NCI-H526 (cell line): Measurements from ENCODE around the gene DVL1.
"Not testable (repeated sequence)": the region's sequence is repeated elsewhere in the genome, so short reads cannot be mapped to it uniquely, and the experiment has no call there.

Source experiments
- DNase-seq, 2 experiments: peaks; one replicate each; lab custom pipeline; 2025; lab: John Stamatoyannopoulos, UW

Gene DVL1

DNA sequence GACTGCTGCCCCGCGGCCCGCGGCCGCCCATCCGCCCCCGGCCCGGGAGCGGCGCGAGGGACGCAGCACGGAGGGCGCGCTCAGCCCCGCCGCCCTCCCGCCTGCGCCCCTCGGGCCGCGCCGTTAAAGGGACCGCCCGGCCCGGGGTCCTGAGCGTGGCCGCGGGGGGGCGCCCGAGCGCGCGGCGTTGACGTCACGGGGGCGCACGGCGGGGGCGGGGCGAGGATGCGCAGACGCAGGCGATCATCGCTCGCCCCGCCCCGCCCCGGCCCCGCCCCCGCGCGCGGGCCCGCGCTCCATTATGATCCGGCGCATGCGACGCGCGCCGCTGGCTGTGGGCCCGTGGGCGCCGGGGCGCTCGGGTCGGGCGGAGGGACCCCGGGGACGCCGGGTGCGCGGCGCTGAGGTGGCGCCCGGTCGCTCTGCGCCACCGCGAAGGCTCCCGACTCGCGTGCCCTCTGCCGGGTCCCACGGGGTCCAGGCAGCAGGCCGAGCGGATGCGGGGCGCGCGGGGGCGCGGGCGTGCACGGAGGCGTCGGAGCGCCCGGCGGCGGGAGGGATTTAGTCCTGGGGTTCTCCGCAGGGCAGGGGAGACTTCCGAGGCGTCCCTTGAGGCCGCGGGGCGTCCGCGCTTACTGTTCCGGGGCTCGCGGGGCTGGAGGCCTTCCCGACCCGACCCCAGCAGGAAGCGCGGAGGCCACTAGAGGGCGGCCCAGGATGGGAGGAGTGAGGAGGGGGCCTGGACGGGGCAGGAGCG lies at the start of gene DVL1:
Gene DVL1, minus strand, starts transcription at position 163 of the 757 bp plus-strand sequence. CDS start 353 bp downstream, outside the sequence.
- DNase-seq = peak in 1 of 2 experiments; percentile 79

DNA sequence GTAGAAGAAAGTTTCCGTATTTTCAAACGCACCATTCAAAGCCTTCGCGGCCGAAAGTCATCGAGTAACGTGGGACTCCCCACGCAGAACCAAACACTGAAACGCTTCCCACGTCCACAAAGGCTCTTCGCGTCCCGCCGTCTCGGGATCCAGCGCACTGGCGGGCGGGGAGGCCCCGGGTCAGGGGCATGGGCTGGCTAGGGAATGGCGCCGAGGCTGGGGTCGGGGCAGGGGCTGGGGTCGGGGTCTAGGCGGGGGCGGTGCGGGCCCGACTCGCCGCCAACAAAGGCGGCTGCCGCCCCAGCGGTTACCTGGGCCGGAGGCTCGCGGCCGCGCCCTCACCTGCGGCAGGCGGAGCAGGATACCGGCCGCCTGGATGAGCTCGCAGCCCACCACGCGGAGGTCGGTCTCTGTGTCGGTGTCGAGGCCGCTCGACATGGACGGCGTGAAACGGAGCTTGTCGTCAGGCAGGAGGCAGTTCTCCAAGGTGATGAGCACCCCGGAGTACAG lies 49.5 kb upstream of the DVL1 start:
- DNase-seq = no peak

DNA sequence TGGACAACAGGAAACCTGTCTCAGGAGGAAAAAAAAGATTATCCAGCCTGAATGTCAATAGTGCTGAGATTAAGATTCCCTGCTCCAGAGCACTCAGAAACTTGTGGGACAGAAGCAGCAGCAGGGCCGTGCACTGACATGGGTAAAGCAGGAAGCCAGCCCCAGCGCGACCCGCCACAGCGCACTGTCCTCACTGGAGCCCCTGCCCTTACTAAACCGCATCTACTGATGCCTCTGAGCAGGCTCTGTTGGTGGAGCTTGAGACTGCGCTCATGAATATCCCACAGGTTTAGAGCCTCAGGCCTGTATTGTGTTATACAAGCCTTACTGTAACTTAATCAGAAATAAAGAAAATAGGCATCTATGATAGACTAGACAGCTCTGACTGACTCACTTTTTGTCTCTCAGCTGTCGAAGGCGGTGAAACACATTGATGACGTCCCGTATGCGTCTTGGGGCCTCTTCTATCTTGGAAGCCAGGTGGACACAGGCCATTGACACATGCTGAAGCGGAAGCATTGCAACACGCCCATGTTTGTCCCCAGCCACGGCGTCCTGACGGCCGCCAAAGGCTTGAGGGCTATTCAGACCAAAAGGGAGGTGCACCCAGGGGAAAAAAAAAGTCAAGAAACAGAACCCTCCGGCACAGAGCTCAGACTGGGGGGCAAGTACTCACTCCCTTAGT lies 48.8 kb upstream of the DVL1 start:
- DNase-seq = no peak

DNA sequence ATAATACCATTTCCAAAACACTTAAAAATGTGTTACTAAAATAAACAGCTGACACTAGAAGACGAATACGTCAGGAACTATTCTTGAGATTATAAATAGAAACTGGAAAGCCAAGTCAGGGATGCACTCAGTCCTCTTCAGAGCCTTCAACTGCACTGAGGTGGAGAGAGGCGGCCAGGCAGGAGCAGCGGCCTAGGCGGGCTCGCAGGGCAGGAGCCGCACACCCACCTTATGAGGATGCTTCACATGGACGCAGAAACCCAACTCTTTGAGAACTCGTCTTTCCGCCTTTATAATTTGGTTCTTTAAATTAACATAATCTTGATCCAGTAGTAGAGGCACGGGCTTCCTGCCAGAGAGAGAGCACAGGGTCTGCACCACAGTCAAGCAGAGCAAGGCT lies 45.9 kb upstream of the DVL1 start:
- no peak for DNase-seq

DNA sequence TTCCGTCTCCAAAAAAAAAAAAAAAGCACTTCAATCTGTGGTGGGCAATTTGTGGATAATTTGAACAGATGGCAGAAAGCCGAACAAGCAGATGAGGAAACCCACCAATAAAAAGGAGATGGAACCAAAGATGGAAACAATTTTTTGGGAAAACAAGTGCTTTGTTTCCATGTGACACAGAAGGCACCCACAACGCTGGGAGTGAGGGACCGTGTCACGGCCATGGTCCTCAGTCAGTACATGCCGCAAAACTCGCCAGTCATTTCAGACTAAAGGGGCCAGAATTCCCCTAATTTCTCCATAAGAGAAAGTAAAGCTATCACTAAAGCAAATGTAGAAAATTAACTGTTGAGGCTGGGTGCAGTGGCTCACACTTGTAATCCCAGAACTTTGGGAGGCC lies 44.9 kb upstream of the DVL1 start:
- no peak for DNase-seq

DNA sequence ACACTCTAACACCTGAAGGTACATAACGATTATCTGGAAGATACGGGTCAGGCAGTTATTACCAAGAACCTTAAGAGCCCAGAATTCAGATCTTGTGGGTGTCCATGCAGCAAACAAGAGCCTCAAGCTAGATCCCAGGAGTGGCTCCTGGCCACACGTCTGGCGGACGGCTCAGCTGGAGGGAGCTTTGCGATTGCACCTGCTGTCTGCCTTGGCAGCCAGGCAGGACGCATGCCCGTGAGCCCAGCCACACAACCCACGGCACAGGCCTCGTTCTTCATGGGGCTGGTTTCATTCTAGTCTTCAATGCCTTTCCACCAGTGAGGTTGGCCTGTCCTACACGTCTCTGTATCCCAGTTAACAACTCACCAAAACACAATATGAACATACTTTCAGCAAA lies 44.2 kb upstream of the DVL1 start:
- no peak for DNase-seq

DNA sequence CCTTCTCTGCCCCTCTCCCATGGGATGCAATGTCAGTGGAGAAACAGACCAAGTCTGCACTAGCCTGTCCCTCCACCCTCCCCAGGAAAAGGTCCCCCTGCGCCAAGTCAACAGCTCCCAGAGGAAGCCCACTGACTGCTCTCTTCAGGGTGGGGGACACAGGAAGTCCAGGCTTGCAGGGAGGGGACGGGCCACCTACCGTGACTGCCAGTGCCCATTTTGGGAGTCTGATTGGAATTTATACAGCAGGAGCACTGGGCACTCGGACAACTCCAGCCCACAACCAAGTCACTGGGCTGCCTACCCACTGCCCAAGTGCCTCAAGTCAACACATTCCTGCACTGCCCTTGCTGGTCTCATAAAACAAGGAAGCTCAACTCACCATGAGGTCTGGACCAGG lies 43.8 kb upstream of the DVL1 start:
- no peak for DNase-seq

DNA sequence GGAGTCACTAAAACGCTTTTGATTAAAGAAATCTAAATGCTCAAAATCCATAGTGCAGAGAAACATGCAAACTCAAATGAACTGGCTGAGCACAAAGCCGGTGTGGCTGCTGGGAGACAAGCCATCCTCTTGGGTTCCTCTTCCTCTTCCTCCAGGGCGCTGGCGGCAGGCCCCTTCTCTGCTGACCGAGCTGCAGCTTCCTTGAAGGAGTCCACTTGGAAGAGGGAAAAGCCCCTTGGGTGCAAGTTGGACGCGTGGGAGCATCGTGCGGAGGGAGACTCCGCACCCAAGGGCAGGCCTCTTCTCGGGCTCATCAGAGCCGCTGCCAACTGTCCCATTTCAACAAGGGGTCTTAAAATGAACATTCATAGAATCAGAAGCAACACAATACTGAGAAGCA lies 42.0 kb upstream of the DVL1 start:
- DNase-seq = no peak

DNA sequence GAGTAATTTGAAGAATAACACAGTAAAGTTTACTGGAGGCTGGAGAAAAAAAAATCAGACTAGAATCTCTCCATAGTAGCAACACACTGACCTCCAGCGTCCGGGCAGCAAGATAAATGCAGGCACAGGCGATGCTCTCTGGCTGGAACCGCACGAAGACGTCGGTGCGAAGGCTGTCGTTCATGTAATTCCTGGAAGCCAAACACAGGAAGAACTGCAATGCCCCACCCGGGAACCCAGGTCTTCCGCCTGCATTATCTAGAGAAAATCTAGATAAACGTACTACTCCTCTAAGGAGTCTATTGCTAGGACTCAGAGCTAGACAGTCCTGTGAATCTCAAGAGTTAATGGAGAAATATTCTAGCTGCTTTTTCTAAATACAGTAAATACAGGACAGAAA lies 41.5 kb upstream of the DVL1 start:
- DNase-seq = no peak

DNA sequence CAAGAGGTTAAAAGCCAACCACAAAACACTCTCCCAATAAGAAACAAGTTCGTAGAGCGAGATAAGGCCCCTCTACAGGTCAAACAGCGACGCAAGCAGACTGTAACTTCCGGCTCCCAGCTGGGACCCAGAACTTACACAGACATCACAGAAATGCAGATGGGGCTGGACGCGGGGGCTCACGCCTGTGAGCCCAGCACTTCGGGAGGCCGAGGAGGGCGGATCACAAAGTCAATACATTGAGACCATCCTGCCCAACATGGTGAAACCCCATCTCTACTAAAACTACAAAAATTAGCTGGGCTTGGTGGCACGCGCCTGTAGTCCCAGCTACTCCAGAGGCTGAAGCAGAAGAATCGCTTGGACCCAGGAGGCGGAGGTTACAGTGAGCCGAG lies 38.9 kb upstream of the DVL1 start:
- no peak for DNase-seq

DNA sequence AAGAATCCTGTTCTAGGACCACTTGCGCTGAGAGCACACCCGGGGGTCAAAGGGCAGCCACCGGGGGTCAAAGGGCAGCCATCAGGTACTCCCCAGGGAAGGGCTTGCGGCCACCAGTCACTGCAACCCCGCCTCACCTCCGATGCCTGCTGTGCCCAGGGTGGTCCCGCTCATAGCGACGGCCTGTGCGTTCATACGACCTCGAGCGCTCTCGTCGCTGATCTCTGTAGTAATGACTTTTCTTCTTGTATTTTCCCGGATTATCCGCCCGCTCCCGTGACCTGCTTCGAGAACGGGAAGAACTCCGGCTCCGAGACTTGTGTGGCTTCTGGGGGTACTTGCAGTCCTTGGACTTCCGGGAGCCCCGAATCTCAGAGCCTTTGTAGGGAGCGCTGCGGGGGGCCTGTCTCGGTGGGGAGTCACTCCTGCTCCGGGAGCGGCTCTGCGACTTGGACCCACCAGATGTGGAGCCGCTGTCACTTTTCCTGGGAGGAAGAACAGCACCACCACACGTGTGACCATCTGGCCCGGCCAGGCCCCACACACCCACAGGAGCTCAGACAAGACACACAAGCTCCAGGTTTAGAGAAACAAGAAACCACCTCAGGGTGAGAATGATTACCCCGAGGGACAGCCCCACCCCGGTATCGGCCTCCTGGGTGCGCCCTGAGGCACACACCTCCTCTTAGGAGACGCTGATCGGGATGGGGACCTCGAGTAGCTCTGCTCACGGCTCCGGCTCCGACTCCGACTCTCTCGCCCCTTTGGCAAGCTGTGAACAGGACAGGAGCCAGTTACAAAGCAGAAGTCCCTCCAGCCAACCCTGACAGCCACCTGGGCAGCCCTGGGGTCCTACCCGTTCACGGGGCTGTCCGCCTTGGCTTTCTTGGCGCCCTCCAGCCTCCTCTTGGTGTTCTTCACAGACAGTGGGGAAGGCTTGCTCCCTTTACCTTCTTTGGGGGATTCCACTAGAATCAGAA lies 38.2 kb upstream of the DVL1 start:
- no peak for DNase-seq

DNA sequence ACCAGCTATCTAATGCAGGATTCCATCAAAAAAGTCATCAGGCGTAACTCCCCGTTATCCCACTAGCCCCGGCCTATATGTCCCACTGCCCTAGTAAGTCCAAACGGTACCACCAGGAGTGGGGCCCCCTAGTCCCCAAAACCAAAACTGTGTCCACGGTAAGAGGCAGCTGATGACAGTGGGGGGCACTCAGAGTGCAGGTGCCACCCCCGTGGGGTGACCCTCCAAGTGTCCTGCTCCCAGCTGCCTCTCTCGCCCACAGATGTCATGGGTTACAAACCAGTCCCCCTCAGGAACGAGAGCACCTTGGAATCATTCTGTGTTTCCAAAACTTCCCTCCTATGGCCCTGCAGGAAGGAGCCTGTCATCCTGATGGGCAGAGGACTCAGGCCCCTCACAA lies 36.7 kb upstream of the DVL1 start:
- no peak for DNase-seq

DNA sequence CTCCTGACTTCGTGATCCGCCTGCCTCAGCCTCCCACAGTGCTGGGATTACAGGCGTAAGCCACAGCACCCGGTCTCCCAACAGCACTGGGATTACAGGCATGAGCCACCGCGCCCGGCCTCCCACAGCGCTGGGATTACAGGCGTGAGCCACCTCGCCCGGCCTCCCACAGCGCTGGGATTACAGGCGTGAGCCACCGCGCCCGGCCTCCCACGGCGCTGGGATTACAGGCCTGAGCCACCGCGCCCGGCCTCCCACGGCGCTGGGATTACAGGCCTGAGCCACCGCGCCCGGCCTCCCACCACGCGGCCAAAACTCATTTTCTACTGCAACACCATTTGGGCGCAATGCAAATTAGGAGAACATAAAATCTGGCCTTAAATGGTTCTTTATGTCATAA lies 36.1 kb upstream of the DVL1 start:
- DNase-seq = not testable (repeated sequence)

DNA sequence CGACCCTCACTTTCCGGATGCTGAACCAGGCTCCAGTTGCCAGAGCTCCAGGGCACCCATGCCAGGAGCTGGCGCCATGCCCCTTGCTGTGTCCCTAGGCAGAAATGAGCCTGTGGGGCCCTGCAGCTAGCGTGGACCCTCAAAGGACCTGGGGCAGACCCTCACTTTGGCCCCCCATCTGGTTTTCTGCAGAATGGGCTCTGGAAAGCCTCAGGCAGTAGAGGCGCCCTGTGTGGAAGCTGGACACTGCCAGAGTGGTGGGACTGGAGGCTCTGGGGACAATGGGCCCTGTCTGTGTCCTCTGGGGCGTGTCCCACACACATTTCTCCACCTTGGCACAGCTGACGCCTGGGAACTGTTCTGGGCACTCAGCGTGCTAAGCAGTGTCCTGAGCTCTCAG lies 32.1 kb upstream of the DVL1 start:
- no peak for DNase-seq

DNA sequence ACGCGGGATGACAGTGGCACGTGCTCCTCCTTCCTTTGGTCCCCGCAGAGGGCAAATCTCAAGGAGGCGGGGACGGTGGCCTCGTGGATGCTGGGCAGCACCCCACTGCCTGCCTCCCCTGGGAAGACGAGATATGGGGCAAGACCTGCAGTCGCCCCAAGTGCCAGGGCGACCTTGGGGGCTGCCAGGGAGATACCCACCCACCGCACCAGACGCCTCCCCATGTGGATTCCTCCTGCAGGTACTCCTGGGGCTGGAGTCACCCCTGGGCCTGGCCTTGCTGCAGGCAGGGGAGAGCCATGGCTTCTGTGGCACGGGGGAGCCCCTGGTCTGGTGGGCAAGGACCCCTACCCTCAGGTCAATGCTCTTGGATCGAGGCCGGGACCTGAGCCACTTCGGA lies 31.6 kb upstream of the DVL1 start:
- no peak for DNase-seq

DNA sequence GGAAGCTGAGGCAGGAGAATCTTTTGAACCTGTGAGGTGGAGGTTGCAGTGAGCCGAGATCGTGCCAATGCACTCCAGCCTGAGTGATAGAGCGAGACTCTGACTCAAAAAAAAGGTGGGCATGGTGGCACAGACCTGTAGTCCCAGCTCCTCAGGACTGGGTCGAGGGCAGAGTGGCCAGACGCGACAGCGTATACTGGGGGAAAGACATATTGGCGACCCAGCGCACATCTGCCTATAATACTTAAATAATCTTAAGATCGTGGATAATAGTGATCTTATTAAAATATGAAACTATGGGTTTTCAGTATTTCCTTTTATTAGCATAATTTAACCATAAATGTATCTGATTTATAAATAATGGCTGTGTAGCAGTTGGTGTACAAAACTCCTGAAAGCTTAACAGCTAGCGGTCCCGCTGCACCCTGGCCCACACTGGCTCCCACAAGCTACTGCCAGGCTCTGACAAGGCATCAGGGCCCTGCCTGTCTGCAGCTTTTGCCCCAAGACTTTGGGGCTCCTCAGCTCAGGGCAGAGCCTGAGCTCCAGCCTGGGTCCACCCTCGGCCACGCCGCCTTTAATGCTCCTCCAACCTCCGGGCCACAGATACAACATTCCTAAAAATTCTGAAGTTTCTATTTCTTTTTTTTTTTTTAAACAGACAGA lies 28.5 kb upstream of the DVL1 start:
- DNase-seq = no peak

DNA sequence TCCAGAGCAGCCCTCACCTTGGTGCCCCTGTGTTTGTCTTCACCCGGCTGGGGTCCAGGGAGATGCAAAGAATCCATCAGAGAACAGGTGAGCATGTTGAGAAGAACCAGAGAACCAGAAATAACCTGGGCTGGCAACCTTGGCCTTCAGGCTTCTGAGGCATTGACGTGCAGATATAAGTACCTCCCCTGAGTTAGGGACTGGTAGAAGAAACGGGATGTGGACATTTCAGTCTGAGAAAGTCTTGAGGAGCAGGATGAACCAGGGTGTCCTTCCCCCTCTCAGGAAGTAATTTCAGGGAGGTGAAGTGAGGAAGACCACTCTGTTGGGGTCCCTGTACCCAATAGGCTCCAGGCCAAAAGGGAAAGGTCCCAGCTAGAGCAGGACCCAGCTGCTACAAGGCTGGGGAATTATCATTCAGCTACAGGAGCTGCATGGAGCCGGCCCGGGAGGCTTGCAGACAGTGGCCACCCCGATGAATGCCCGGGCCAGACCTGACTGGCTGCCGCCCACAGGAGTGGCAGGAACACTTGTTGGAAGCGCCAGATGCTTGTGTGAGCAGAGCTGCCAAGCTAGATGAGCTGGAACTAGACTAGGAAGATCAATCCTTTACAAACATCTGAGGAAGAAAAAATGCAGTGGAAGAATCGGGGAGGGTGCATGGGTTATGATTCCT lies 27.5 kb upstream of the DVL1 start:
- no peak for DNase-seq

DNA sequence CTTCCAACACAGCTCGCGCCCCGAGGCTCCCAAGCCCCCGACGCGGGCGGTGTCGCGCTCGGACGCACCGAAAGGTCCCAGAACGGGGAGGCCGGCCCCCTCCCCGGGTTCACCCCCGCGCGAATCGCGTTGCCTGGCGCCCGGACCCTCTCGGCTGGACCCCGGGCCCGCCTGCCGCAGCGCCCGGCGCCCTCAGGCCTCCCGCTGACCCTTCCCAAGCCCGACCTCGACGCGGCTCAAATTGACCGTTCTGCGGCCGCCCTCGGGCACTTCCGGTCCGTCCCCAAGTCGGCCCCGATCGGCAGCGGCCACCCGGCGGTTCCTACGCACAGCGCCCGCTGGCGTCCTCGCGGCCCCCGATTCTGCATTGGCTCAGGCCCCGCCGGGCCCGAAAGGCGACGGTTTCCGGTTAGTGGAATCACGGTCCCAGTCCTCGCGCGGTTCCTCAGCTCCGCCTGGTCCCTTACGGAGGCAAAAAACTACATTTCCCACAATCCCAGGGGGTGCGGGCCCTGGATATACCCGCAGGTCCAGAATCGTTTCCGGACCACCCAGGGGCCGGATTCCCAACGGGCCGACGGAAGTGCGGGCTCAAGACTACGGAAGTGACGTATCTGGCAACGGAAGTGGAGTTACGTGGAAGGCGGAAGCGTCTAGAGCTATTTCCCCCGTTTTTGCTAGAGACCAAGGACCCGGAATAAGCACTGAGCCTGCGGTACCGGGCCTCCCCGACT lies 25.9 kb upstream of the DVL1 start, which contains the start of gene AURKAIP1:
Gene AURKAIP1, minus strand, starts transcription at position 279 of the 734 bp plus-strand sequence. CDS start 451 bp downstream, outside the sequence.
- DNase-seq = peak; percentile 99 to 100

DNA sequence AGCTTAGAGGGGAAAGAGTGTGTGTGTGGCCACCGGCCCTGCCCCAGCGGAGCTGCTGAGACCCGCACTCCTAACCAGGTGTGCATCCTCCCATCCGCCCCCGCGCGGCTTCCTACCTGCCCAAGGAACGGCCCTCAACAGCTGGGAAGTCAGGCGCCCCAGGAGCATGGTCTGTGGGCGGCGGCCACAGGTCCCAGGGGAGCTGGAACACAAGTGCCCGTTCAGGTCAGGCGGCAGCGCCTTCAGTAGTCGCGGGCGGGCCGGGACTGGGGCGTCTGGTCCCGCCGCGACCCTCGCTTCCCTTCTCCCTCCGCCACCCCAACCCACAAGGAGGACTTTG lies 25.3 kb upstream of the DVL1 start:
- DNase-seq = peak in 1 of 2 experiments; percentile 45

DNA sequence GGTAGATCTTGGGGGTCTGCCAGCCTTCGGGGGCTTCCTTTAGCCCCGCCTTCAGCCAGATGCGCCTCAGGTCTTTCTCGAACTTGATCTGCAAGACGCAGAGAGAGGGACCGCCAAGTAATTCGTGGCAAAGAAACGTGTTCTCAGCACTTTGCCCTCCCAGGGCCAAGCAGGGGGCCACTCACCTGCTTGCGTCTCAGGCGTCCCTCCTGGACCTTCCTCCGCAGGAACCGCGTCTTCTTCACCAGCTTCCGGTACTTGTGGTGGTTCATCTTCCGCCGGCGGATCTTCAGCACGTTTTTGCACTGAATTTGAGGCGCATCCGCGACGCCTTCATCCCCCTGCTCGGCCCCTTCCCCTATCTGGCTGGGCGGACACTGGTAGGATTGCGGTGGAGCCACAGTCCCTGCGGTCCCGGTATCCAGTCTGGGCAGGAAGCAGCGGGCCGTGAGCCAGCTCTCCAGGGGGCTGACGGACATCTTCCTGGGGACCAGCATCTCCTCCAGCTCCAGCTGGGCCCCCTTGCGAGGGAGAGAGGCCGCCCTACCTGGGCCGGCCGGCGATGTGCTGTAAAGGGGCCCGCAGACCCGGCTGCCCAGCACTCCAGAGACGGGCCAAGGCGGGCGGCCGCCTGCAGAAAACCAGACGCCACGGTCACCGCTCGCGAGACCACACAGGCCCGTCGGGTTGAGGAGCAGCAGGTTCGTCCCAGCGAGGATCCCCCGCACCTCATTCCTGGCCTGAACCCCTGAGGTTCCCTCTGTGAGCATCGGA lies 24.8 kb upstream of the DVL1 start:
- no peak for DNase-seq
